ENCODE measurements around the gene CYP2S1. TPM values are rescaled to one million over a fixed set of nuclear protein-coding genes. Genes with fewer than 3 reads are reported as not detected.

CYP2S1 gene
- total RNA-seq, 1 experiment from 2014 or later = 191 TPM

DNA sequence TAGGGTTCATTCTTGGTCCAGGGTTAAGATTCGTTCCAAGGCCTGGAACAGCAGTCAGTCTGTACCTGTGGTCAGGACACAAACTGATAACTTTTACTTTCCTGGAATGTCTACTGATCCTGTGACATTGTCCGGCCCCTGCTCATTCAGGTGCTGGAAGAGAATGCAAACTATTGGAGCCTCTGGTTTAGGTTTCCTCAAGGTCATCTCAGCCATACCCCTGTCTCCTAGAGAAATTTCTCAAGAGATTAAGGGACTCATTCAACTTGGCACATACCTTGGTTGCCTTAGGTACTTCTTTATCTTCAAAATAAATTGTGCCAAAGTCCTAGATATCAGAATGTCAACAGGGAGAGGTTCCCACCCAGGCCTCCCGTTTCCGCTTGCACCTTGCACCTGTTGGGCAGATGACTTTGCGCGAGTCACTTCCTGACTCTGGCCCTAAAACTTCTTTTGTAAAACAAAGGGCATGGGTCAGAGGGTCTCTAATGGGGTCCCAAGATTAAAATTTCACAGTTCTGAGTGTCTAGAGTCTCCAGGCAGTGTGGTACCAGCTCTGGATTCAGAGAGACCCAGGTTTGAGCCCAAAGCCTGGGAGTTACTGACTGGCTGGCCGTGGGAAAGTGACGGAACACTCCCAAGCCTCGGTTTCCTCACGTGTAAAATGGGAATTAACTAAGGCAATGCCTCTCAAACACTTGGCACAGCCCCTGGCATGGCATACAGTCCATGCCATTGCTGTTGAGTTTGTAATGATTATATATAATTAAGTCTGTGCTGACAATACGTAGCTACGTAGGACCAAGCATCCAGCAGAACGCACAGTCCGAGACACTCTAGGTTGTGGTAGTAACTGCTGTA lies 25.8 kb upstream of the CYP2S1 start:
- H3K9me3 Mint-ChIP-seq = no peaks in the 10 kb centered on the region
- POLR2A ChIA-PET = no interaction called here
- H3K4me3 Mint-ChIP-seq = no peak overlapping the region
- ATAC-seq (no peak), DNase-seq (ENCODE audit: low spot score) (no peak)
- H3K4me1 Mint-ChIP-seq = peaks cover 17% of the 10 kb centered on the region
- CTCF ChIA-PET = no interaction called here
- no peak for TF ChIP-seq MYBL2 (CRISPR knock-in tag; IDR thresholded peaks at IDR 0.05)
- TF ChIP-seq, protein P1, sequence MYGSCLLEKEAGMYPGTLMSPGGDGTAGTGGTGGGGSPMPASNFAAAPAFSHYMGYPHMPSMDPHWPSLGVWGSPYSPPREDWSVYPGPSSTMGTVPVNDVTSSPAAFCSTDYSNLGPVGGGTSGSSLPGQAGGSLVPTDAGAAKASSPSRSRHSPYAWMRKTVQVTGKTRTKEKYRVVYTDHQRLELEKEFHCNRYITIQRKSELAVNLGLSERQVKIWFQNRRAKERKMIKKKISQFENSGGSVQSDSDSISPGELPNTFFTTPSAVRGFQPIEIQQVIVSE (CRISPR knock-in tag; IDR thresholded peaks at IDR 0.05; ENCODE audit: borderline replicate concordance) = no peak
- TF ChIP-seq, protein P2, sequence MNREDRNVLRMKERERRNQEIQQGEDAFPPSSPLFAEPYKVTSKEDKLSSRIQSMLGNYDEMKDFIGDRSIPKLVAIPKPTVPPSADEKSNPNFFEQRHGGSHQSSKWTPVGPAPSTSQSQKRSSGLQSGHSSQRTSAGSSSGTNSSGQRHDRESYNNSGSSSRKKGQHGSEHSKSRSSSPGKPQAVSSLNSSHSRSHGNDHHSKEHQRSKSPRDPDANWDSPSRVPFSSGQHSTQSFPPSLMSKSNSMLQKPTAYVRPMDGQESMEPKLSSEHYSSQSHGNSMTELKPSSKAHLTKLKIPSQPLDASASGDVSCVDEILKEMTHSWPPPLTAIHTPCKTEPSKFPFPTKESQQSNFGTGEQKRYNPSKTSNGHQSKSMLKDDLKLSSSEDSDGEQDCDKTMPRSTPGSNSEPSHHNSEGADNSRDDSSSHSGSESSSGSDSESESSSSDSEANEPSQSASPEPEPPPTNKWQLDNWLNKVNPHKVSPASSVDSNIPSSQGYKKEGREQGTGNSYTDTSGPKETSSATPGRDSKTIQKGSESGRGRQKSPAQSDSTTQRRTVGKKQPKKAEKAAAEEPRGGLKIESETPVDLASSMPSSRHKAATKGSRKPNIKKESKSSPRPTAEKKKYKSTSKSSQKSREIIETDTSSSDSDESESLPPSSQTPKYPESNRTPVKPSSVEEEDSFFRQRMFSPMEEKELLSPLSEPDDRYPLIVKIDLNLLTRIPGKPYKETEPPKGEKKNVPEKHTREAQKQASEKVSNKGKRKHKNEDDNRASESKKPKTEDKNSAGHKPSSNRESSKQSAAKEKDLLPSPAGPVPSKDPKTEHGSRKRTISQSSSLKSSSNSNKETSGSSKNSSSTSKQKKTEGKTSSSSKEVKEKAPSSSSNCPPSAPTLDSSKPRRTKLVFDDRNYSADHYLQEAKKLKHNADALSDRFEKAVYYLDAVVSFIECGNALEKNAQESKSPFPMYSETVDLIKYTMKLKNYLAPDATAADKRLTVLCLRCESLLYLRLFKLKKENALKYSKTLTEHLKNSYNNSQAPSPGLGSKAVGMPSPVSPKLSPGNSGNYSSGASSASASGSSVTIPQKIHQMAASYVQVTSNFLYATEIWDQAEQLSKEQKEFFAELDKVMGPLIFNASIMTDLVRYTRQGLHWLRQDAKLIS (CRISPR knock-in tag; IDR thresholded peaks at IDR 0.05; ENCODE audit: borderline replicate concordance) = no peak
- TF ChIP-seq, protein P3, sequence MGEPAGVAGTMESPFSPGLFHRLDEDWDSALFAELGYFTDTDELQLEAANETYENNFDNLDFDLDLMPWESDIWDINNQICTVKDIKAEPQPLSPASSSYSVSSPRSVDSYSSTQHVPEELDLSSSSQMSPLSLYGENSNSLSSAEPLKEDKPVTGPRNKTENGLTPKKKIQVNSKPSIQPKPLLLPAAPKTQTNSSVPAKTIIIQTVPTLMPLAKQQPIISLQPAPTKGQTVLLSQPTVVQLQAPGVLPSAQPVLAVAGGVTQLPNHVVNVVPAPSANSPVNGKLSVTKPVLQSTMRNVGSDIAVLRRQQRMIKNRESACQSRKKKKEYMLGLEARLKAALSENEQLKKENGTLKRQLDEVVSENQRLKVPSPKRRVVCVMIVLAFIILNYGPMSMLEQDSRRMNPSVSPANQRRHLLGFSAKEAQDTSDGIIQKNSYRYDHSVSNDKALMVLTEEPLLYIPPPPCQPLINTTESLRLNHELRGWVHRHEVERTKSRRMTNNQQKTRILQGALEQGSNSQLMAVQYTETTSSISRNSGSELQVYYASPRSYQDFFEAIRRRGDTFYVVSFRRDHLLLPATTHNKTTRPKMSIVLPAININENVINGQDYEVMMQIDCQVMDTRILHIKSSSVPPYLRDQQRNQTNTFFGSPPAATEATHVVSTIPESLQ (CRISPR knock-in tag; IDR thresholded peaks at IDR 0.05) = no peak
- TF ChIP-seq EMX1 (CRISPR knock-in tag; IDR thresholded peaks at IDR 0.05) = no peak
- TF ChIP-seq GRHL2 (CRISPR knock-in tag; IDR thresholded peaks at IDR 0.05; ENCODE audit: insufficient replicate concordance, severe bottlenecking) = no peak
- no peak for TF ChIP-seq ZNF423 (CRISPR knock-in tag; IDR thresholded peaks at IDR 0.05)
- no peak for TF ChIP-seq SOX15 (CRISPR knock-in tag; IDR thresholded peaks at IDR 0.05)
- TF ChIP-seq, protein P4, sequence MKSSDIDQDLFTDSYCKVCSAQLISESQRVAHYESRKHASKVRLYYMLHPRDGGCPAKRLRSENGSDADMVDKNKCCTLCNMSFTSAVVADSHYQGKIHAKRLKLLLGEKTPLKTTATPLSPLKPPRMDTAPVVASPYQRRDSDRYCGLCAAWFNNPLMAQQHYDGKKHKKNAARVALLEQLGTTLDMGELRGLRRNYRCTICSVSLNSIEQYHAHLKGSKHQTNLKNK (CRISPR knock-in tag; IDR thresholded peaks at IDR 0.05) = no peak
- no peak for TF ChIP-seq TCF7 (CRISPR knock-in tag; IDR thresholded peaks at IDR 0.05; ENCODE audit: low read depth)
- TF ChIP-seq ZBTB21 (CRISPR knock-in tag; IDR thresholded peaks at IDR 0.05; ENCODE audit: borderline replicate concordance) = no peak
- no peak for TF ChIP-seq ZNF219 (CRISPR knock-in tag; IDR thresholded peaks at IDR 0.05; ENCODE audit: borderline replicate concordance)
- no peak for TF ChIP-seq OVOL2 (CRISPR knock-in tag; IDR thresholded peaks at IDR 0.05; ENCODE audit: borderline replicate concordance)
- TF ChIP-seq CBFB (CRISPR knock-in tag; IDR thresholded peaks at IDR 0.05; ENCODE audit: low read depth) = no peak
- TF ChIP-seq, protein P5, sequence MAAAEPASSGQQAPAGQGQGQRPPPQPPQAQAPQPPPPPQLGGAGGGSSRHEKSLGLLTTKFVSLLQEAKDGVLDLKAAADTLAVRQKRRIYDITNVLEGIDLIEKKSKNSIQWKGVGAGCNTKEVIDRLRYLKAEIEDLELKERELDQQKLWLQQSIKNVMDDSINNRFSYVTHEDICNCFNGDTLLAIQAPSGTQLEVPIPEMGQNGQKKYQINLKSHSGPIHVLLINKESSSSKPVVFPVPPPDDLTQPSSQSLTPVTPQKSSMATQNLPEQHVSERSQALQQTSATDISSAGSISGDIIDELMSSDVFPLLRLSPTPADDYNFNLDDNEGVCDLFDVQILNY (CRISPR knock-in tag; IDR thresholded peaks at IDR 0.05) = no peak
- no peak for TF ChIP-seq JAZF1 (CRISPR knock-in tag; IDR thresholded peaks at IDR 0.05)
- TF ChIP-seq ZNF121 (CRISPR knock-in tag; IDR thresholded peaks at IDR 0.05) = no peak
- no peak overlapping the region; the same call in 1 of the 2 replicates for H3K27ac Mint-ChIP-seq
- H3K36me3 Mint-ChIP-seq = peaks cover 5% of the 10 kb centered on the region
- no peaks in the 10 kb centered on the region for H3K27me3 Mint-ChIP-seq (ENCODE audit: low read depth)
